CD4-positive, alpha-beta T cell treated with Interleukin-4 for 1 hour (primary cell): Measurements from ENCODE around the gene SLC22A17.

Source experiments
- DNase-seq, 2 donors: peaks; one replicate each; pipeline ENCODE4 v3.0.0-alpha.2; 2020 to 2022

The SLC22A17 gene

DNA sequence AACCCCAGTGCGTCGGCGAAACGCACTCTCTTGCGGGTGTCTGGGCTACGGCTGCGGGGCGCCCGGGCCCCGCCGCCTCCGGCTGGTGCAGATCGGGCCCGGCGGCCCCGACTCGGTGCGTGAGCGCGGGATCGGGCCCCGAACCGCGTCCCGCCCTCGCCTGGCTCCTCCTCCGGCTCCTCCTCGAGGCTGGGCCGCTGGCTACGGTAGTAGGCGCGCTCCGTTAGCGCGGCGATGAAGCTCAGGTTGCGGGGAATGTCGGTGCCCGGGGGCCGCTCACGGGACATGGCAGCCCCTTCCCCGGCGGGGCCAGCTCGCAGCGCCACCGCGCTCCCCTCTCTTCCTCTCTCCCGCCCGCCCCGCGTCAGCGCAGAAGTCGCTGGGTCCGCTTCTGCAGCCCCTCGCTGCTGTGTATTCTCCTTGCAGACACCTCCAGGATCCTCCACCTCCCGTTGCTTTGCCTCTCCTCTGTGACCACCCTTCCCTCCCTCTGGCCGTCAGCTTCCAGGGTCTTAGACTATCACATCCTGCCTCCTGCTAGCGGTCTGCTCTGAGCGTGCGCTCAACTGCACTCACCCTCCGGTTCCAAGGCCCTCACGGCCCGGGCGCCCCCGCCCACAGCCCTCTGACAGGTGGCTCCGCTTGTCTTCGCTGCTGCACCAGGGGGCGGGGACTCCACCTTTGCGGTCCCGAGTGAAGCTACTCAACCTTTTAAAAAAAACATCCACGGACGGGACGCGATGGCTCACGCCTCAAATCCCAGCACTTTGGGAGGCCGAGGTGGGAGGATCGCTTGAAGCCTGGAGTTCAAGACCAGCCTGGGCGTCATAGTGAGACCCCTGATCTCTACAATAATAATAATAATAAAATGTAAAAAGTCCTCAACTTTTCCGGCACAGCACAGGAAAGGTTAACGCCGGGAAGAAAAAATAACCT lies 50.1 kb downstream of the SLC22A17 start, which contains the start of gene PPP1R3E:
TSS of gene PPP1R3E (minus strand) at position 570 of the 936 bp plus-strand sequence. CDS start at position 287, 283 bp downstream.
- DNase-seq: peak; percentile 87

DNA sequence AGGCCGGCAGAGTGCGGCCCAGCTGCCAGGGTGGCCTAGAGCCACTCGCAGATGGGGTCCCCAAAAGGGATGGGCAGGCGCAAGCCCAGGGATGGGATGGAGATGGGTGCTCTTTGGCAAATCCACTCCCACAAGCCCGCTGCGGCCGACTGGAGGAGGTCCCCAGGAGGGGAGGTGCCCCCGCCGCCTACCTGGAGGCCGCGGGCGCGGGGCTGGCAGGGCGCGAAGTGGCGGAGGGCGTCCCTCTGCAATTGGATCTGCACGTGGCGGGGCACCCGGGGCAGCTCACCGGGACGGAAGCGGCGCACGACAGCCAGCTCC lies 50.8 kb downstream of the SLC22A17 start:
- no peak for DNase-seq

DNA sequence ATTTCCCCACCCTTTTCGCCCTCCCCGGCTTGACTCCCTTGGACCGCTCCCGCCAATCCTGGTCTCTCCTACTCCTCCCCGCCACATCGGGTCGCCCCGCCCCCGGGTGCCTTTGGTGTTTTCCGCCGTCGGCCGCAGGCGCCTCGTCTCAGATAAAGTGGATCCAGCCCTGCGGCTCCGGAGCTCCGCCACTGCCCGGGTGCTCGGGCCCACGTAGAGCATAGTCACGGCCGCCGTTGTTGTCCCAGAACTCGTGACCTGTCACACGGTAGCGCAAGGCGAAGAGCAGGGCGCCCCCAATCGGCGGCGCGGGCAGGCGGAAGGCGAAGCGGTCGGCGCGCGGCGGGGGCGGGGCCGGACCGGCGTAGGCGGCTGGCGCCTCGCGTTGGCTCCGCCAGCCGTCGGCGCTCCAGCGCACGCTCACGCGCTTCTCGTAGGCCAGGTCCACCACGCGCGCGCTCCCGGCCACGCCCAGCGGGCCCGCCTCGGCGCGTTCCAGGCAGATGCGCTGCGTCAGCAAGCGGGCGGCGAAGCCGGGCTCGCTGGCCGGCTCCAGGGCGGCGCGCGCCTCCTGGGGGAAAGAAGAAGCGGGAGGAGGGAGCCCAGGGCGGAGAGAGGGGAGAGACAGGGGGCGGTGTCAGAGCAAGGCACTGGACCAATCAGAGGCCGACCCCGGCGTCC lies 51.3 kb downstream of the SLC22A17 start:
- DNase-seq: peak; percentile 97 to 98

DNA sequence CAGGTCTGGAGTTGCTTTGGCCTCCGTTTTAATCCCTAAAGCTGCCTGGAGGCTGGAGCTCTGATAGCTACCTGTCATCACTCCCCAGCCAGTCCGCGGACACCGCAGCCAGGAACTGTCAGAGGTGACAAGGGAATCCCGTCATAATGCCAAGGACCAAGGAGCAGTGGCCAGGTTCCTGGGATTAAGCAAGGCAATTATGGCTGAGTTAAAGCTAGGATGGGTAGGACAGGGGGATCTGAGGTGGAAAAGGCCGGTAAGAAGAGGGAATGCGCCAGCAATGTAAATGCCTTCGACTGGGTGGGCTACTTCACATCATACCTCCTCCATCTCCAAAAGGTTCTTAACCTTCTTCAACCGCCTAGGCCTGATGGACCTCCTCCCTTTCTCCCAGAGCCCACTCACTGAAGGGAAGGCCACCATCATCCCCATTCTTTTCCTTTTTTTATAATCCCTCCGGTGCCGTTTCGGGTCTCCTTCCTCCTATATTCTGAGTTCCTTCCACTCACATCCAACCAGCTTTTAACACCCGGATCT lies 51.9 kb downstream of the SLC22A17 start:
- DNase-seq: no peak

DNA sequence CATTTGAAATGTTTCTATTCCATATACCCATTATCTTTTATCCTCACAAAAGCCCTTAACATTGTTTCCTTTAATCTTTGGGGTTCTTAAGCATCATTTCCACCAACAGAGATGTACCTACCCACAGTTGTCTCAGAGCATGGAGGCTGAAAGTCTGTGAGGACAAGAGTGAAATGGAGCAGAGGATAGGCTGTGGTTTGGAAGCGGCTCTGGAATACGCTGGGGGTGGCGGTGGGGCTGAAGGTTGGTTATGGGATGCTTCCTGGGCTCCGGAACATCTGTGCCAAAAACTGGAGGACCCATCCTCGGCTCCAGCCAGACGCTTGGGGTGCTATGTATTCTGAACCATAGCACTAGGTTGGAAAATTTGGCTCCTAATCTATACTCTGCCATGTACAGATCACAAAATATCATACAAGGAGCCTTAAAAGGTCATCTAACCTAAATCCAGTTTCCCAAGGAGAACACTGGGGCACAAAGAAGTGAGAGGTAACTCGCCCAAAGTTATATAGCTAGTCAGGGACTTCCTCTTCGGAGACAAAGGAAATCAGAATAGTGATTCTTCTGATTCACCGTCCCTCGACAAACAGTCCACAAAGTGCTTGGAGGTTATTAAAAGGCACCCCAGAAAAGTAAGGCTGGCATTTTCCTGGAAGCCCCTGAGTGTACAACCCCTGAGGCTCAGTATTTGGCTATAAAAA lies 52.6 kb downstream of the SLC22A17 start:
- no peak for DNase-seq

DNA sequence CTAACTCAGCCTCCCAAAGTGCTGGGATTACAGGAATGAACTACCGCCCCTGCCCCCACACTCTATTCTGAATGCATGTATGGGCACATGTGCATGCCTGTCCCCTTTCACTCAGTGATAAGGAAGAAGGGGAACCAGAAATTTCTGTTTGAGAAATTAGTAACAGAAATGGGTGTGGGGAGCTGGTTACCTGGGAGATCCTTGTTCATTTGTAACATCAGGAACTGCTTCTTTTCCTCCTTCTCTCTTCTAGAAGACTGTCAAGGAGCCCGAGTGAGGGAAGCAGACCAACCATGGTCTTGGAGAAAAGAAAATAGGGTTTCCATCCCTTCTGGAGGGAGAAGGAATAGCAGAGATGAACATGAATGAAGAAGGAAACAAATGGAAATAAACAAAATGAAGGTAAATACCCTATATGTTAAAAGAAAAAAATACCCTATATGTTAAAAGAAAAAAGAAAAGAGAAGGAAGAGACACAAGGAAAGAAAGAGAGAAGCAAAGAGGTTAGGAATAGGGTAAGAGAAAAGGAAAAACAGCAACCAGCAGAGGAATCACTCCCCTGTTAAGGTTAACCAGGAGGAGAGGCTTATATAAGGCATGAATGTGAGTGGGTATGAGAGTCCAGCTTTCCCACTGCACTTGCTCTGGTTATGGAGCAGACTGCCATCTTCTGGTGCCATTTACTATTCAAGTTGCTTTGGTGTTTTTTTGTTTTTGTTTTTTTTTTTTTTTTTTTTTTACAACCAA lies 53.3 kb downstream of the SLC22A17 start:
- peak; percentile 28 to 60 for DNase-seq

DNA sequence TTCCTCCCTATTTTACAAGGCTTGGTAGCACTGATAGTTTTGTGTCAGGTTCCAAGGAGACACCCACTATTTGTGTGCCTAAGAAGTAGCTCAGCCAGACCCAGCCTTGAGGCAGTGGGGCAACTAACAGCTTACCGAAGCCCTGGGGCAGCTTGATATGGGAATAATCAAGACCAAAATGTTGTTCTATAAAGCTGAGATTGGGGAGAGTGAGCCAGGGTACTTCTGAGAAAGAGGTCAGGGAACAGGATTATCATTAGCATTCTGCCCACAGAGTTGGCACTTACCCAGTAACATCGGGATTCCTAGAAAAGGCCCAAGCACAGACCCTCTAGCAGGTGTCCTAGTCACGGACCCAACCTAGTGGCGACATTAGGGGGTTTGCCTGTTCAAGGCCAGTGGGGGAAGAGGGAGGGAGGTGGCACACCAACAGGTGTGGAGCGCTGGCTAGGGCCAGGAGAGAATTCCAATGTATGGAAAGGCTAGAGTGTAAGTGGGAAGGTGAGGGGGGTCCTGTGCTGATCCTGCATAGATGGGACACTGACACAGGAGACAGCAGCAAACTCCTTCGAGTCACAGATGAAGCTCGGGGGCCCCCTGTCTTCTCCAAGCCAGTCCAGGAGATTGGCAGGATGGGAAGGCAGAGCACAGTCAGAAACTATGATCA lies 54.9 kb downstream of the SLC22A17 start:
- DNase-seq: no peak

DNA sequence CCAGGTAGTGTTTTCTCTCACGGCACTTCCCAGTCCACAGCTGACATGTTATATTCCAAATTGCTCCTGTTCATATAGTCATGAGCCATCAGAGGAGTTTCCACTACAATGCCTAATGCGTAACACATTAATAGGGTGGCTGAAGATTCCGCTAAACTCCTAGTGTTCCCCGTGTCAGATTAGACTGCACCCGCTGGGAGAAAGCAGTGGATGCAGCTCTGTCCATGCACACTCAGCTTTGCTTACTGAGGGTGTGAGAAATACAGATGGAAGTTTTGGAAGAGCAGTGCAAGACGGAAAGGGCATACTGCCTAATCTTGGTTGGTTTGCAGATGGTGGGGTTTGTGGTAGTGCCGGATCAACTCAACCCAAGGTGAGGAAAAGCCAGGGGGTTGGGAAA lies 55.6 kb downstream of the SLC22A17 start:
- DNase-seq: no peak
